ENCODE data around the gene TXNDC16. TPM values are rescaled to one million over a fixed set of nuclear protein-coding genes. Genes with fewer than 3 reads are reported as not detected.

The TXNDC16 gene
- total and polyA plus RNA-seq, 5 donors from 2014 or later, result 4.3 to 19.5 (median 5.1) TPM

- Mint-ChIP-seq H3K27ac (no peak overlapping the region), H3K4me1 (peaks cover 0 to 9% (median 4%) of the 10 kb centered on the region in 4 donors), H3K9me3 (no peaks in the 10 kb centered on the region), H3K27me3 (no peaks in the 10 kb centered on the region), H3K36me3 (peaks cover 24% of the 10 kb centered on the region), H3K4me3 (no peak overlapping the region)
- H3K36me3 ChIP-seq (ENCODE audit: control insufficient read depth, insufficient read depth, low read length), result peaks cover 5% of the 10 kb centered on the region
- no peaks in the 10 kb centered on the region for H3K4me1 ChIP-seq (ENCODE audit: control insufficient read depth, insufficient read depth, low read length, poor library complexity, severe bottlenecking)
- ATAC-seq (ENCODE audit: low read depth in 2 of 2), result no peak
- no peak overlapping the region for H3K27ac ChIP-seq (ENCODE audit: insufficient read depth, low read length, poor library complexity, severe bottlenecking)
- no peak for DNase-seq
- H3K27me3 ChIP-seq (ENCODE audit: control insufficient read depth, insufficient read depth, low read length), result no peaks in the 10 kb centered on the region
- H3K4me3 ChIP-seq (ENCODE audit: low read depth, low read length), result no peak overlapping the region
- H3K9me3 ChIP-seq (ENCODE audit: control insufficient read depth in 2 of 2, low read length in 2 of 2), result no peaks in the 10 kb centered on the region
These were observed 122.9 kb downstream of the TXNDC16 start for GRCh38 chr14:52429451-52429850.

GRCh38 chr14:52427460-52427859 is 124.8 kb downstream of the TXNDC16 start:
- ATAC-seq (ENCODE audit: low read depth in 2 of 2) (no peak), DNase-seq (no peak)
- no peak overlapping the region for H3K4me3 Mint-ChIP-seq
- H3K27me3 Mint-ChIP-seq, result no peaks in the 10 kb centered on the region
- H3K27me3 ChIP-seq (ENCODE audit: control insufficient read depth, insufficient read depth, low read length), result no peaks in the 10 kb centered on the region
- H3K9me3 ChIP-seq (ENCODE audit: control insufficient read depth in 2 of 2, low read length in 2 of 2), result no peaks in the 10 kb centered on the region
- H3K9me3 Mint-ChIP-seq, result no peaks in the 10 kb centered on the region
- H3K4me1 ChIP-seq (ENCODE audit: control insufficient read depth, insufficient read depth, low read length, poor library complexity, severe bottlenecking), result no peaks in the 10 kb centered on the region
- peaks cover 5% of the 10 kb centered on the region for H3K36me3 ChIP-seq (ENCODE audit: control insufficient read depth, insufficient read depth, low read length)
- no peak overlapping the region for H3K27ac ChIP-seq (ENCODE audit: insufficient read depth, low read length, poor library complexity, severe bottlenecking)
- H3K36me3 Mint-ChIP-seq, result peaks cover 21% of the 10 kb centered on the region
- peaks cover 0 to 10% (median 6%) of the 10 kb centered on the region in 4 donors for H3K4me1 Mint-ChIP-seq
- no peak overlapping the region for H3K4me3 ChIP-seq (ENCODE audit: low read depth, low read length)
- peak overlapping the region in 1 of 3 donors; percentile 24 for H3K27ac Mint-ChIP-seq

GRCh38 chr14:52422650-52423356 is 129.5 kb downstream of the TXNDC16 start:
- Mint-ChIP-seq H3K36me3 (peaks cover 7% of the 10 kb centered on the region), H3K9me3 (no peaks in the 10 kb centered on the region), H3K27ac (no peak overlapping the region), H3K4me1 (peaks cover 5 to 13% (median 9%) of the 10 kb centered on the region in 4 donors), H3K4me3 (no peak overlapping the region), H3K27me3 (no peaks in the 10 kb centered on the region)
- H3K9me3 ChIP-seq (ENCODE audit: control insufficient read depth in 2 of 2, low read length in 2 of 2), result no peaks in the 10 kb centered on the region
- H3K27me3 ChIP-seq (ENCODE audit: control insufficient read depth, insufficient read depth, low read length), result no peaks in the 10 kb centered on the region
- no peak overlapping the region for H3K27ac ChIP-seq (ENCODE audit: insufficient read depth, low read length, poor library complexity, severe bottlenecking)
- no peaks in the 10 kb centered on the region for H3K4me1 ChIP-seq (ENCODE audit: control insufficient read depth, insufficient read depth, low read length, poor library complexity, severe bottlenecking)
- ATAC-seq (ENCODE audit: low read depth in 2 of 2) (no peak), DNase-seq (peak in 1 of 3 donors; percentile 21)
- no peaks in the 10 kb centered on the region for H3K36me3 ChIP-seq (ENCODE audit: control insufficient read depth, insufficient read depth, low read length)
- no peak overlapping the region for H3K4me3 ChIP-seq (ENCODE audit: low read depth, low read length)

- Mint-ChIP-seq H3K27ac (no peak overlapping the region), H3K4me1 (peaks cover 6 to 41% (median 20%) of the 10 kb centered on the region in 4 donors), H3K9me3 (peaks cover 0 to 4% (median 0%) of the 10 kb centered on the region in 7 donors), H3K27me3 (no peaks in the 10 kb centered on the region), H3K4me3 (no peak overlapping the region), H3K36me3 (no peaks in the 10 kb centered on the region)
- Histone ChIP-seq H3K4me3 (ENCODE audit: low read depth, low read length) (no peak overlapping the region), H3K27ac (ENCODE audit: insufficient read depth, low read length, poor library complexity, severe bottlenecking) (no peak overlapping the region), H3K27me3 (ENCODE audit: control insufficient read depth, insufficient read depth, low read length) (no peaks in the 10 kb centered on the region), H3K36me3 (ENCODE audit: control insufficient read depth, insufficient read depth, low read length) (no peaks in the 10 kb centered on the region), H3K9me3 (ENCODE audit: control insufficient read depth in 2 of 2, low read length in 2 of 2) (no peaks in the 10 kb centered on the region), H3K4me1 (ENCODE audit: control insufficient read depth, insufficient read depth, low read length, poor library complexity, severe bottlenecking) (peaks cover 5% of the 10 kb centered on the region)
- ATAC-seq (ENCODE audit: low read depth in 2 of 2) (no peak), DNase-seq (no peak)
These were observed 135.2 kb downstream of the TXNDC16 start for GRCh38 chr14:52417139-52417538.

GRCh38 chr14:52413729-52414408 is 138.4 kb downstream of the TXNDC16 start:
- ATAC-seq (ENCODE audit: low read depth in 2 of 2) (peak in 1 of 2 donors; percentile 62), DNase-seq (peak in 1 of 3 donors; percentile 60)
- Mint-ChIP-seq H3K9me3 (peaks cover 0 to 4% (median 0%) of the 10 kb centered on the region in 7 donors), H3K36me3 (no peaks in the 10 kb centered on the region), H3K4me1 (peaks cover 8 to 38% (median 19%) of the 10 kb centered on the region in 4 donors), H3K27me3 (no peaks in the 10 kb centered on the region), H3K4me3 (peak overlapping the region in 3 of 4 donors; percentile 57 to 66 (median 59)), H3K27ac (peak overlapping the region; percentile 54 to 82 (median 65))
- H3K4me3 ChIP-seq (ENCODE audit: low read depth, low read length), result peak overlapping the region; percentile 74
- no peaks in the 10 kb centered on the region for H3K27me3 ChIP-seq (ENCODE audit: control insufficient read depth, insufficient read depth, low read length)
- H3K9me3 ChIP-seq (ENCODE audit: control insufficient read depth in 2 of 2, low read length in 2 of 2), result no peaks in the 10 kb centered on the region
- no peaks in the 10 kb centered on the region for H3K36me3 ChIP-seq (ENCODE audit: control insufficient read depth, insufficient read depth, low read length)
- H3K27ac ChIP-seq (ENCODE audit: insufficient read depth, low read length, poor library complexity, severe bottlenecking), result no peak overlapping the region
- peaks cover 5% of the 10 kb centered on the region for H3K4me1 ChIP-seq (ENCODE audit: control insufficient read depth, insufficient read depth, low read length, poor library complexity, severe bottlenecking)

GRCh38 chr14:52412426-52412825 is 139.9 kb downstream of the TXNDC16 start:
- Histone ChIP-seq H3K9me3 (ENCODE audit: control insufficient read depth in 2 of 2, low read length in 2 of 2) (no peaks in the 10 kb centered on the region), H3K27ac (ENCODE audit: insufficient read depth, low read length, poor library complexity, severe bottlenecking) (no peak overlapping the region), H3K36me3 (ENCODE audit: control insufficient read depth, insufficient read depth, low read length) (no peaks in the 10 kb centered on the region), H3K27me3 (ENCODE audit: control insufficient read depth, insufficient read depth, low read length) (no peaks in the 10 kb centered on the region), H3K4me3 (ENCODE audit: low read depth, low read length) (no peak overlapping the region), H3K4me1 (ENCODE audit: control insufficient read depth, insufficient read depth, low read length, poor library complexity, severe bottlenecking) (peaks cover 5% of the 10 kb centered on the region)
- Mint-ChIP-seq H3K36me3 (no peaks in the 10 kb centered on the region), H3K4me1 (peaks cover 8 to 38% (median 19%) of the 10 kb centered on the region in 4 donors), H3K27me3 (no peaks in the 10 kb centered on the region), H3K9me3 (peaks cover 0 to 4% (median 0%) of the 10 kb centered on the region in 7 donors), H3K27ac (no peak overlapping the region), H3K4me3 (no peak overlapping the region)
- ATAC-seq (ENCODE audit: low read depth in 2 of 2), result no peak
- DNase-seq, result no peak

- Mint-ChIP-seq H3K27ac (no peak overlapping the region), H3K27me3 (peaks cover 5% of the 10 kb centered on the region), H3K36me3 (peaks cover 5% of the 10 kb centered on the region), H3K4me1 (peaks cover 23 to 57% (median 44%) of the 10 kb centered on the region in 4 donors), H3K9me3 (peaks cover 0 to 3% (median 0%) of the 10 kb centered on the region in 7 donors), H3K4me3 (no peak overlapping the region)
- Histone ChIP-seq H3K4me1 (ENCODE audit: control insufficient read depth, insufficient read depth, low read length, poor library complexity, severe bottlenecking) (peaks cover 26% of the 10 kb centered on the region), H3K9me3 (ENCODE audit: control insufficient read depth in 2 of 2, low read length in 2 of 2) (no peaks in the 10 kb centered on the region), H3K36me3 (ENCODE audit: control insufficient read depth, insufficient read depth, low read length) (no peaks in the 10 kb centered on the region), H3K27me3 (ENCODE audit: control insufficient read depth, insufficient read depth, low read length) (no peaks in the 10 kb centered on the region), H3K27ac (ENCODE audit: insufficient read depth, low read length, poor library complexity, severe bottlenecking) (no peak overlapping the region), H3K4me3 (ENCODE audit: low read depth, low read length) (no peak overlapping the region)
- ATAC-seq (ENCODE audit: low read depth in 2 of 2) (no peak), DNase-seq (no peak)
These were observed 147.0 kb downstream of the TXNDC16 start for GRCh38 chr14:52405314-52405713.

Measured in CD4-positive, CD25-positive, alpha-beta regulatory T cell (primary cell).